ENCODE data around the gene ARHGAP19.

Gene ARHGAP19

GRCh38 chr10:97183314-97183713 is 109.1 kb downstream of the ARHGAP19 start:
- no peak for DNase-seq (ENCODE audit: low read depth, low spot score)
- ChIA-PET POLR2A (no interaction called here), CTCF (interaction anchor here (0.9 to 2.7 kb wide), 4 partner anchors 8 to 27 kb away, joined by 3 to 11 read pairs (median 5); no protein-coding TSS in a partner anchor)
- no peak overlapping the region for H3K4me3 ChIP-seq (ENCODE audit: low read depth, low read length)
- no peak for TF ChIP-seq CTCF (IDR thresholded peaks at IDR 0.05; ENCODE audit: insufficient read depth, low read length, missing control alignments)

- no peak for DNase-seq (ENCODE audit: low read depth, low spot score)
- CTCF ChIA-PET, result interaction anchor here (0.9 to 2.7 kb wide), 4 partner anchors 9 to 28 kb away, joined by 3 to 11 read pairs (median 5); no protein-coding TSS in a partner anchor
- POLR2A ChIA-PET, result interaction anchor here (0.6 to 0.8 kb wide), 2 partner anchors 39 to 130 kb away, joined by 3 to 4 read pairs; no protein-coding TSS in a partner anchor
- no peak overlapping the region for H3K4me3 ChIP-seq (ENCODE audit: low read depth, low read length)
- no peak for TF ChIP-seq CTCF (IDR thresholded peaks at IDR 0.05; ENCODE audit: insufficient read depth, low read length, missing control alignments)
Measured at GRCh38 chr10:97182288-97182990, 110.0 kb downstream of the ARHGAP19 start.

GRCh38 chr10:97180986-97181385 is 111.5 kb downstream of the ARHGAP19 start:
- POLR2A ChIA-PET, result no interaction called here
- H3K4me3 ChIP-seq (ENCODE audit: low read depth, low read length), result no peak overlapping the region
- no peak for TF ChIP-seq CTCF (IDR thresholded peaks at IDR 0.05; ENCODE audit: insufficient read depth, low read length, missing control alignments)
- CTCF ChIA-PET, result interaction anchor here (1.2 to 3.0 kb wide), 2 partner anchors 11 to 30 kb away, joined by 3 to 16 read pairs; no protein-coding TSS in a partner anchor
- DNase-seq (ENCODE audit: low read depth, low spot score), result no peak

- POLR2A ChIA-PET, result no interaction called here
- CTCF ChIA-PET, result interaction anchor here (1.0 to 3.0 kb wide), 4 partner anchors 18 to 98 kb away, joined by 3 to 16 read pairs (median 4); no protein-coding TSS in a partner anchor
- H3K4me3 ChIP-seq (ENCODE audit: low read depth, low read length), result no peak overlapping the region
- TF ChIP-seq CTCF (IDR thresholded peaks at IDR 0.05; ENCODE audit: insufficient read depth, low read length, missing control alignments), result no peak
- no peak for DNase-seq (ENCODE audit: low read depth, low spot score)
Measured at GRCh38 chr10:97180363-97180755, 112.1 kb downstream of the ARHGAP19 start.

- CTCF ChIA-PET, result interaction anchor here (1.0 to 3.0 kb wide), 5 partner anchors 18 to 107 kb away, joined by 3 to 16 read pairs (median 4); no protein-coding TSS in a partner anchor
Measured at GRCh38 chr10:97179731-97180362, 112.6 kb downstream of the ARHGAP19 start.

More at GRCh38 chr10:97179731-97180362, 112.6 kb downstream of the ARHGAP19 start:
- peak; percentile 23 for TF ChIP-seq CTCF (IDR thresholded peaks at IDR 0.05; ENCODE audit: insufficient read depth, low read length, missing control alignments)
- POLR2A ChIA-PET, result no interaction called here
- H3K4me3 ChIP-seq (ENCODE audit: low read depth, low read length), result no peak overlapping the region
- DNase-seq (ENCODE audit: low read depth, low spot score), result no peak

Data from AG04449 (cell line).